PC-3 (cell line): ENCODE data around the gene SNX15. TPM values are rescaled to one million over a fixed set of nuclear protein-coding genes. Genes with fewer than 3 reads are reported as not detected.

Source experiments
- ATAC-seq: fragments of 200-7000 bp; cut with Tn5 transposase; 2 replicates; pipeline ENCODE4 v1.9.1; 2020; ENCODE audit warnings: mild to moderate bottlenecking, moderate library complexity
- BruUV-seq: library from RNA; stranded (reverse); fragments of 400-500 nt; replicated peaks from 2 replicates; lab custom pipeline; 2021; lab: Mats Ljungman, UMichigan
- CTCF ChIA-PET: fragments of 300-600 bp; sonication (Branson Sonifier 250); formaldehyde crosslinking; loops from one replicate; lab custom pipeline; 2022; ENCODE audit warnings: antibody characterized with exemption; lab: Charles Lee
- POLR2A ChIA-PET: fragments of 300-600 bp; sonication (Branson Sonifier 250); formaldehyde crosslinking; loops from one replicate; lab custom pipeline; 2022; ENCODE audit warnings: antibody characterized with exemption; ENCODE audit not compliant: unreplicated experiment; lab: Charles Lee
- DNase-seq: peaks from one replicate; pipeline ENCODE4 v3.0.0-alpha.2; 2015
- H2AFZ ChIP-seq: fragments of 300-600 bp; sonication (generic); 2 replicates; pipeline ENCODE4 v1.6.0; 2016; ENCODE audit warnings: antibody characterized with exemption, low read length
- H3F3A ChIP-seq: fragments of 300-600 bp; sonication (generic); one replicate; pipeline ENCODE4 v1.6.0; 2017; ENCODE audit warnings: antibody characterized with exemption, low read length, control low read depth, mild to moderate bottlenecking; ENCODE audit not compliant: unreplicated experiment
- H3K27ac ChIP-seq: fragments of 300-600 bp; sonication (generic); 2 replicates; pipeline ENCODE4 v1.5.1; 2016; ENCODE audit warnings: mild to moderate bottlenecking, low read length
- H3K27me3 ChIP-seq: fragments of 300-600 bp; sonication (generic); 2 replicates; pipeline ENCODE4 v1.6.1; 2016; ENCODE audit warnings: low read length, mixed read lengths
- H3K36me3 ChIP-seq: fragments of 300-600 bp; sonication (generic); 2 replicates; pipeline ENCODE4 v1.6.1; 2016; ENCODE audit warnings: low read depth, mixed run types, low read length, mixed read lengths
- H3K4me1 ChIP-seq: fragments of 300-600 bp; sonication (generic); 2 replicates; pipeline ENCODE4 v1.5.1; 2016; ENCODE audit warnings: low read length; ENCODE audit not compliant: insufficient read depth
- H3K4me2 ChIP-seq: fragments of 300-600 bp; sonication (generic); 2 replicates; pipeline ENCODE4 v1.6.0; 2016; ENCODE audit warnings: low read length
- H3K4me3 ChIP-seq: fragments of 300-600 bp; sonication (generic); 2 replicates; pipeline ENCODE4 v1.5.1; 2016; ENCODE audit warnings: mild to moderate bottlenecking, low read length, mixed read lengths
- H3K79me2 ChIP-seq: fragments of 300-600 bp; sonication (generic); 2 replicates; pipeline ENCODE4 v1.6.1; 2017; ENCODE audit warnings: low read length, mixed read lengths
- H3K9ac ChIP-seq: fragments of 300-600 bp; sonication (generic); 2 replicates; pipeline ENCODE4 v1.6.0; 2016; ENCODE audit warnings: mild to moderate bottlenecking, low read length
- H3K9me2 ChIP-seq: fragments of 300-600 bp; sonication (generic); replicated peaks from 2 replicates; pipeline ENCODE4 v1.6.1; 2016; ENCODE audit warnings: mixed run types, low read length, mixed read lengths
- H3K9me3 ChIP-seq: fragments of 300-600 bp; sonication (generic); 2 replicates; pipeline ENCODE4 v1.6.1; 2016; ENCODE audit warnings: low read length, mixed read lengths
- H4K20me1 ChIP-seq: fragments of 300-600 bp; sonication (generic); 2 replicates; pipeline ENCODE4 v1.6.1; 2016; ENCODE audit warnings: low read length, mixed read lengths
- EZH2 ChIP-seq: fragments of 300-600 bp; sonication (generic); IDR thresholded peaks from one replicate; pipeline ENCODE4 v1.6.1; 2017; ENCODE audit warnings: antibody characterized with exemption, mild to moderate bottlenecking, low read length; ENCODE audit not compliant: unreplicated experiment
- EZH2phosphoT487 ChIP-seq: fragments of 300-600 bp; sonication (generic); IDR thresholded peaks from 2 replicates; pipeline ENCODE4 v1.6.1; 2018; ENCODE audit warnings: mild to moderate bottlenecking, antibody characterized with exemption, low read length, borderline replicate concordance
- intact Hi-C: fragments of 100-400 bp; cut with micrococcal nuclease; formaldehyde crosslinking; loops from 2 replicates; pipeline ENCODE4 v1.9.0; 2023
- microRNA-seq: library from miRNA; unstranded; fragments of <30 nt; microRNA quantifications from one replicate; pipeline ENCODE4 v1.1.0, GENCODE V29; 2020; ENCODE audit not compliant: unreplicated experiment
- total RNA-seq: library from RNA; depleted of rRNA; stranded (reverse); fragments of >200 nt; gene quantifications from 2 replicates; pipeline ENCODE4 v1.2.3, GENCODE V29; 2014; rRNA removed
- TF ChIP-seq, protein P1 (sequence below): fragments of 300-600 bp; sonication (generic); conservative IDR thresholded peaks from 2 replicates; pipeline ENCODE4 v1.5.1; 2017; ENCODE audit warnings: antibody characterized with exemption, low read depth, mild to moderate bottlenecking, low read length

Gene SNX15
- total RNA-seq, 1 experiment from 2014 or later, result 40.4 TPM

DNA sequence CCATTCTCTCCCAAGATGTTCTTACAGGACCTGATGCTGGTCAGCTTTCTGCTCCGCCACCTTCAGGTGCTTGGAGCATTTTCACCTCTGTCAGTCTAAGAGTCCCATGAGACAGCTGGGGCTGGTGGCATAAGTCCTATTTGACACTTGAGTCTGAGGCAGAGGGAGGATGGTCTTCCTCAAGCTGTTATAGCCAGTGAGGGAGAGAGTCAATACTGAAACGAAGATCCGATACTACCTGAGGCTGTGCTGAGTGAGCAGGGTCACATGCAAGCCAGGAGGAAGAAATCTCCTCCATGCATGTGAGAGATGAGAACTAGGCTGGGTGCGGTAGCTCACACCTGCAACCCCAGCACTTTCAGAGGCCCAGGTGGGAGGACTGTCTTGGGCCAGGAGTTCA, 62.4 kb downstream of the SNX15 start:
- H3K36me3 ChIP-seq, result peaks cover 11% of the 10 kb centered on the region; the same call in 1 of the 2 replicates
- no peaks in the 10 kb centered on the region for H4K20me1 ChIP-seq
- intact Hi-C loops, result no loop called here
- no peak overlapping the region for H2AFZ ChIP-seq
- no peak overlapping the region for H3K9ac ChIP-seq
- no peak overlapping the region for H3K27ac ChIP-seq
- H3K4me1 ChIP-seq, result peaks cover 8% of the 10 kb centered on the region; the same call in 1 of the 2 replicates
- ChIA-PET POLR2A (no interaction called here), CTCF (no interaction called here)
- TF ChIP-seq EZH2phosphoT487 (no peak), EZH2 (no peak)
- TF ChIP-seq, protein P1, sequence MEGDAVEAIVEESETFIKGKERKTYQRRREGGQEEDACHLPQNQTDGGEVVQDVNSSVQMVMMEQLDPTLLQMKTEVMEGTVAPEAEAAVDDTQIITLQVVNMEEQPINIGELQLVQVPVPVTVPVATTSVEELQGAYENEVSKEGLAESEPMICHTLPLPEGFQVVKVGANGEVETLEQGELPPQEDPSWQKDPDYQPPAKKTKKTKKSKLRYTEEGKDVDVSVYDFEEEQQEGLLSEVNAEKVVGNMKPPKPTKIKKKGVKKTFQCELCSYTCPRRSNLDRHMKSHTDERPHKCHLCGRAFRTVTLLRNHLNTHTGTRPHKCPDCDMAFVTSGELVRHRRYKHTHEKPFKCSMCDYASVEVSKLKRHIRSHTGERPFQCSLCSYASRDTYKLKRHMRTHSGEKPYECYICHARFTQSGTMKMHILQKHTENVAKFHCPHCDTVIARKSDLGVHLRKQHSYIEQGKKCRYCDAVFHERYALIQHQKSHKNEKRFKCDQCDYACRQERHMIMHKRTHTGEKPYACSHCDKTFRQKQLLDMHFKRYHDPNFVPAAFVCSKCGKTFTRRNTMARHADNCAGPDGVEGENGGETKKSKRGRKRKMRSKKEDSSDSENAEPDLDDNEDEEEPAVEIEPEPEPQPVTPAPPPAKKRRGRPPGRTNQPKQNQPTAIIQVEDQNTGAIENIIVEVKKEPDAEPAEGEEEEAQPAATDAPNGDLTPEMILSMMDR, result no peak
- no peaks in the 10 kb centered on the region for H3K27me3 ChIP-seq
- no peaks in the 10 kb centered on the region for H3K9me3 ChIP-seq
- peaks cover 14% of the 10 kb centered on the region for H3K79me2 ChIP-seq
- no peak overlapping the region for H3K4me2 ChIP-seq
- no peaks in the 10 kb centered on the region for H3K9me2 ChIP-seq
- DNase-seq (no peak), ATAC-seq (no peak)
- no TSS peak for BruUV-seq
- no peak overlapping the region for H3K4me3 ChIP-seq
- H3F3A ChIP-seq, result no peaks in the 10 kb centered on the region

Small RNAs within 50 kb of the gene (microRNA-seq; reads per million reads assigned to microRNA genes)
- not detected for gene MIR6879

Other genes starting within 250 kb of the SNX15 start
- gene SF1, start 248.9 kb upstream of the SNX15 start, total RNA-seq, result 209 and 217 TPM in 2 replicates
- gene MAP4K2, start 224.2 kb upstream of the SNX15 start, total RNA-seq, result 55.6 and 57.0 TPM in 2 replicates
- 46.1 and 54.1 TPM in 2 replicates for gene MEN1, start 216.9 kb upstream of the SNX15 start, total RNA-seq
- gene CDC42BPG, start 182.8 kb upstream of the SNX15 start, total RNA-seq, result 14.5 and 30.5 TPM in 2 replicates
- gene EHD1, start 148.8 kb upstream of the SNX15 start, total RNA-seq, result 340 and 370 TPM in 2 replicates
- 45.6 and 51.4 TPM in 2 replicates for gene ATG2A, start 110.2 kb upstream of the SNX15 start, total RNA-seq
- 24.9 and 31.3 TPM in 2 replicates for gene PPP2R5B, start 102.8 kb upstream of the SNX15 start, total RNA-seq
- gene GPHA2, start 91.5 kb upstream of the SNX15 start, total RNA-seq, result not detected in 2 replicates
- gene MAJIN, start 55.3 kb upstream of the SNX15 start, total RNA-seq, result not detected in 2 replicates
- gene BATF2, start 30.5 kb upstream of the SNX15 start, total RNA-seq, result 0.52 TPM in 1 of 2 replicates, not detected in the other
- 86.0 and 107 TPM in 2 replicates for gene ARL2, start 13.3 kb upstream of the SNX15 start, total RNA-seq
- 61.0 and 82.0 TPM in 2 replicates for gene SAC3D1, start 13.8 kb downstream of the SNX15 start, total RNA-seq
- gene NAALADL1, start 31.1 kb downstream of the SNX15 start, total RNA-seq, result 0.47 TPM in 1 of 2 replicates, not detected in the other
- gene CDCA5, start 56.6 kb downstream of the SNX15 start, total RNA-seq, result 67.1 and 73.4 TPM in 2 replicates
- gene ZFPL1, start 56.8 kb downstream of the SNX15 start, total RNA-seq, result 98.7 and 103 TPM in 2 replicates
- gene VPS51, start 68.8 kb downstream of the SNX15 start, total RNA-seq, result 414 and 743 TPM in 2 replicates
- 38.4 and 44.2 TPM in 2 replicates for gene TM7SF2, start 84.4 kb downstream of the SNX15 start, total RNA-seq
- 48.2 and 59.0 TPM in 2 replicates for gene ZNHIT2, start 90.3 kb downstream of the SNX15 start, total RNA-seq
- gene FAU, start 94.7 kb downstream of the SNX15 start, total RNA-seq, result 1,119 and 1,157 TPM in 2 replicates
- 163 and 183 TPM in 2 replicates for gene MRPL49, start 94.9 kb downstream of the SNX15 start, total RNA-seq
- 22.3 and 33.2 TPM in 2 replicates for gene SYVN1, start 107.1 kb downstream of the SNX15 start, total RNA-seq
- gene SPDYC, start 142.8 kb downstream of the SNX15 start, total RNA-seq, result not detected in 2 replicates
- 307 and 407 TPM in 2 replicates for gene CAPN1, start 154.5 kb downstream of the SNX15 start, total RNA-seq
- gene POLA2, start 234.5 kb downstream of the SNX15 start, total RNA-seq, result 29.0 and 39.7 TPM in 2 replicates